Endodermal cell (in vitro differentiated cells): ENCODE data around the gene C14orf180. TPM values are rescaled to one million over a fixed set of nuclear protein-coding genes. Genes with fewer than 3 reads are reported as not detected.

Experiments
- DNase-seq: peaks from one replicate; pipeline ENCODE4 v3.0.0-alpha.2; 2017
- H3K27ac ChIP-seq: 2 replicates; pipeline ENCODE4 v1.5.1; 2013; ENCODE audit warnings: mild to moderate bottlenecking, low read depth, low read length, moderate library complexity
- H3K27me3 ChIP-seq: 2 replicates; pipeline ENCODE4 v1.6.1; 2013; ENCODE audit warnings: mild to moderate bottlenecking, low read length, moderate library complexity; ENCODE audit not compliant: insufficient read depth, control insufficient read depth, poor library complexity, severe bottlenecking
- H3K36me3 ChIP-seq: 2 replicates; pipeline ENCODE4 v1.7.0; 2013; ENCODE audit warnings: mild to moderate bottlenecking, low read length, moderate library complexity; ENCODE audit not compliant: control insufficient read depth, insufficient read depth
- H3K4me1 ChIP-seq: one replicate; pipeline ENCODE4 v1.7.0; 2013; ENCODE audit warnings: low read length; ENCODE audit not compliant: control insufficient read depth, insufficient read depth
- H3K4me3 ChIP-seq: 2 replicates; pipeline ENCODE4 v1.5.1; 2013; ENCODE audit warnings: mild to moderate bottlenecking, low read length, moderate library complexity
- H3K9ac ChIP-seq: 2 replicates; pipeline ENCODE4 v1.6.1; 2013; ENCODE audit warnings: mild to moderate bottlenecking, low read length, moderate library complexity; ENCODE audit not compliant: poor library complexity, severe bottlenecking; ENCODE audit errors: extremely low read depth
- H3K9me3 ChIP-seq: 2 replicates; pipeline ENCODE4 v1.6.1; 2013; ENCODE audit warnings: mild to moderate bottlenecking, low read length, moderate library complexity; ENCODE audit not compliant: control insufficient read depth
- H3K27ac Mint-ChIP-seq: 2 replicates; pipeline ENCODE4 v1.8.0; 2020; ENCODE audit warnings: mixed read lengths
- H3K27me3 Mint-ChIP-seq: 2 replicates; pipeline ENCODE4 v1.8.0; 2021; ENCODE audit warnings: mild to moderate bottlenecking, mixed read lengths; ENCODE audit not compliant: insufficient read depth
- H3K36me3 Mint-ChIP-seq: 2 replicates; pipeline ENCODE4 v1.8.0; 2020; ENCODE audit warnings: low read depth, mixed read lengths
- H3K4me1 Mint-ChIP-seq: 2 replicates; pipeline ENCODE4 v1.8.0; 2020; ENCODE audit warnings: mixed read lengths
- H3K4me3 Mint-ChIP-seq: 2 replicates; pipeline ENCODE4 v1.8.0; 2020; ENCODE audit warnings: mild to moderate bottlenecking, moderate library complexity, mixed read lengths
- H3K9me3 Mint-ChIP-seq: 2 replicates; pipeline ENCODE4 v1.8.0; 2020; ENCODE audit warnings: mild to moderate bottlenecking, mixed read lengths
- WGBS, 2 experiments: methylation state at CpG; one replicate each; pipeline versions ENCODE4 v1.1.5 to v1.1.7; 2013; ENCODE audit warnings: missing lambda C conversion rate in 2 of 2, mixed read lengths in 1 of 2; ENCODE audit not compliant: insufficient coverage in 1 of 2, insufficient read length in 1 of 2; 5-methylcytosine and 5-hydroxymethylcytosine counted together
- total RNA-seq, 2 donors: library from RNA; stranded (reverse); fragmentation: NEBNext Ultra II Directional in 1 of 2; extraction: Animal tissue kit (Norgen Biotek cat#: 25700) in 1 of 2; gene quantifications; 2 replicates in 1 of 2; 3 replicates in 1 of 2; pipeline ENCODE4 v1.2.1, GENCODE V29; 2021
- TF ChIP-seq, protein P1 (sequence below): fragments of 200-600 bp; sonication (generic); conservative IDR thresholded peaks from 2 replicates; pipeline ENCODE4 v1.5.0; 2021; ENCODE audit warnings: antibody characterized with exemption, mild to moderate bottlenecking

Gene C14orf180
- total RNA-seq, 2 donors from 2014 or later = not detected

DNA sequence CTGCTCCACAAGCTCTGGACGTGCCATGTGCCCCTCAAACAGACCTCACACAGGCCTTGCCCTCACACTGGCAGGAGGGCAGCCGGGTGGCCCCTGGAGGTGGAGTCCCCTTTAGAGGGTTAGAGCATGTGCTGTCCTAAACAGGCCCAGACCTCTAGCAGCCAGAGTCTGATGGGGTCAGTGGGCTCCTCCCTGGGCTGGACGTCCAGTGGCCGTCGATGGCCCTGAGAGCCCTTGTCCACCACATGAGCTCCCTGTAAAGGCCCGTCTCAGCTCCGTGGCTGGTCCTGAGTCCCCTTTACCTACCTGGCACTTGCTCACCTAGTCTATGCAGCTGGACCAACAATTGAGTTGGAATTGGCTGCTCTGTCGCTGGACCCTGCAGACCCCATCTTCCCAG lies 21.2 kb downstream of the C14orf180 start:
- Mint-ChIP-seq H3K4me1 (peaks cover 7% of the 10 kb centered on the region), H3K27ac (no peak overlapping the region), H3K36me3 (no peaks in the 10 kb centered on the region), H3K9me3 (no peaks in the 10 kb centered on the region), H3K27me3 (peaks cover 19% of the 10 kb centered on the region), H3K4me3 (no peak overlapping the region)
- no peaks in the 10 kb centered on the region for H3K4me1 ChIP-seq
- WGBS, 2 experiments = 89 to 91% methylated on average over 7 to 8 of the region's 8 CpGs
- no peaks in the 10 kb centered on the region for H3K9me3 ChIP-seq
- TF ChIP-seq, protein P1, sequence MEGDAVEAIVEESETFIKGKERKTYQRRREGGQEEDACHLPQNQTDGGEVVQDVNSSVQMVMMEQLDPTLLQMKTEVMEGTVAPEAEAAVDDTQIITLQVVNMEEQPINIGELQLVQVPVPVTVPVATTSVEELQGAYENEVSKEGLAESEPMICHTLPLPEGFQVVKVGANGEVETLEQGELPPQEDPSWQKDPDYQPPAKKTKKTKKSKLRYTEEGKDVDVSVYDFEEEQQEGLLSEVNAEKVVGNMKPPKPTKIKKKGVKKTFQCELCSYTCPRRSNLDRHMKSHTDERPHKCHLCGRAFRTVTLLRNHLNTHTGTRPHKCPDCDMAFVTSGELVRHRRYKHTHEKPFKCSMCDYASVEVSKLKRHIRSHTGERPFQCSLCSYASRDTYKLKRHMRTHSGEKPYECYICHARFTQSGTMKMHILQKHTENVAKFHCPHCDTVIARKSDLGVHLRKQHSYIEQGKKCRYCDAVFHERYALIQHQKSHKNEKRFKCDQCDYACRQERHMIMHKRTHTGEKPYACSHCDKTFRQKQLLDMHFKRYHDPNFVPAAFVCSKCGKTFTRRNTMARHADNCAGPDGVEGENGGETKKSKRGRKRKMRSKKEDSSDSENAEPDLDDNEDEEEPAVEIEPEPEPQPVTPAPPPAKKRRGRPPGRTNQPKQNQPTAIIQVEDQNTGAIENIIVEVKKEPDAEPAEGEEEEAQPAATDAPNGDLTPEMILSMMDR = no peak
- H3K27ac ChIP-seq = no peak overlapping the region
- no peak overlapping the region for H3K9ac ChIP-seq
- H3K27me3 ChIP-seq = peaks cover 20% of the 10 kb centered on the region
- H3K4me3 ChIP-seq = no peak overlapping the region
- no peak for DNase-seq
- no peaks in the 10 kb centered on the region for H3K36me3 ChIP-seq

DNA sequence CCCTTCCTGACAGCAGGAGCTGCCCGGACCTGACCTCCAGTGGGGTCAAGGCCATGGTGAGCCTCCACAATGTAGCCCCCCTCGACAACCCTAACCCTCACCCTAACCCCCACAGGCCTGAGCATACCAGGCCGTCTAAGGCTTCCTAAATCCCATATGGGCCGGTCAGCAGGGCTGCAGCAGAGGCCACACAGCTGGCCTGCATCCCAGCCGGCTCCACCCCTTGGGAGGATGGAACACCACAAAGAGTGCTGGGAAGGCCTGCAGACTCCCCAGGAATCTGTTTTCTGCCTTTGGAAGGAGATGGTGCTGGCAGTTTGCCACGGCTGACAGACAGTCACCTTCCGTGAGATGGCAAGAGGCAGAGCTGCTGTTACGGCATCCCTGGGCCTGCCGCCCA lies 22.2 kb downstream of the C14orf180 start:
- H3K4me1 Mint-ChIP-seq = peaks cover 7% of the 10 kb centered on the region
- H3K27ac ChIP-seq = no peak overlapping the region
- H3K9ac ChIP-seq = no peak overlapping the region
- H3K4me3 ChIP-seq = no peak overlapping the region
- H3K9me3 ChIP-seq = no peaks in the 10 kb centered on the region
- H3K9me3 Mint-ChIP-seq = no peaks in the 10 kb centered on the region
- H3K4me3 Mint-ChIP-seq = no peak overlapping the region
- 84 to 89% methylated on average over 5 to 9 of the region's 9 CpGs for WGBS, 2 experiments
- TF ChIP-seq, protein P1 = no peak
- DNase-seq = no peak
- no peak overlapping the region for H3K27ac Mint-ChIP-seq
- no peaks in the 10 kb centered on the region for H3K4me1 ChIP-seq
- H3K27me3 Mint-ChIP-seq = peaks cover 28% of the 10 kb centered on the region
- peaks cover 22% of the 10 kb centered on the region for H3K27me3 ChIP-seq
- no peaks in the 10 kb centered on the region for H3K36me3 ChIP-seq
- H3K36me3 Mint-ChIP-seq = no peaks in the 10 kb centered on the region

DNA sequence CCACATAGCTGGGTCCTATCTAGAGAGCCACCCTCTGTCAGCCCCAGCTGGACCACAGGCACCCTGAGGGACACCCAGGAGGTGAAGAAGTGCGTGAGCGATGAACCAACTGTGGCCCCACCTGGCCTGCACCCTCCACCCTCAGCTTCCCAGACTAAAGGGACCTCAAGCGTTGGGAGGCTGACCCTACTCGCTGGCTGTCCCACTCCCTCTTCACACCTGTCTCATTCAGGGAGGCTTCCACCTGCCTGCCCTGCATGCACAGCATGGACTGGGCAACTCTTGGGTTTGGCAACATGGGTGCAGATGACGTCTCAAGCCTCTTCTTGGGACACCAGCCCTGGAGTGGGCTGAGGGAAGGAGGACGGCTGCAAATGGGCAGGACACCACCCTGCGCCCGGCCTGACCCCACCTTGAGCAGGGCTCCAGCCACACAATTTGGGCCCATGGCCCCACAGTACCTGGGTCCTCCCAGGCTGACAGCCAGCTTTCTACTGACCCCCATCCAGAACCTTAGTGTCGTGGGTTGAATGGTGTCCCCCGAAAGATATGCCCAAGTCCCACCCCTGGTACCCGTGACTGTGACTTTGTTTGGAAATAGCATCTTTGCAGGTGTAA lies 22.9 kb downstream of the C14orf180 start:
- Histone ChIP-seq H3K4me1 (no peaks in the 10 kb centered on the region), H3K9ac (no peak overlapping the region), H3K27ac (no peak overlapping the region), H3K36me3 (no peaks in the 10 kb centered on the region), H3K9me3 (no peaks in the 10 kb centered on the region), H3K27me3 (peaks cover 23% of the 10 kb centered on the region), H3K4me3 (no peak overlapping the region)
- H3K9me3 Mint-ChIP-seq = no peaks in the 10 kb centered on the region
- WGBS, 2 experiments = 90 to 93% methylated on average over 5 to 11 of the region's 11 CpGs
- H3K27me3 Mint-ChIP-seq = peaks cover 35% of the 10 kb centered on the region
- H3K4me1 Mint-ChIP-seq = peaks cover 7% of the 10 kb centered on the region
- no peaks in the 10 kb centered on the region for H3K36me3 Mint-ChIP-seq
- no peak overlapping the region for H3K27ac Mint-ChIP-seq
- no peak overlapping the region for H3K4me3 Mint-ChIP-seq
- TF ChIP-seq, protein P1 = no peak
- peak; percentile 20 for DNase-seq
